GM19328 (cell line): ENCODE results near the gene LRP1.

ENCODE experiments used
- ATAC-seq: cut with Tn5 transposase; IDR thresholded peaks from one replicate; pipeline ENCODE4 v1.9.1; 2021; ENCODE audit warnings: mild to moderate bottlenecking, moderate library complexity; ENCODE audit not compliant: unreplicated experiment

The LRP1 gene

GRCh38 chr12:57243521-57244311, 115.4 kb downstream of the LRP1 start:
- ATAC-seq = no peak

- no peak for ATAC-seq
These were observed 116.0 kb downstream of the LRP1 start for GRCh38 chr12:57244312-57244696.

- no peak for ATAC-seq
These were observed 118.8 kb downstream of the LRP1 start for GRCh38 chr12:57247041-57247440.

- no peak for ATAC-seq
These were observed 120.9 kb downstream of the LRP1 start for GRCh38 chr12:57248934-57249742.

- ATAC-seq = no peak
These were observed 122.3 kb downstream of the LRP1 start for GRCh38 chr12:57250541-57250940.

- ATAC-seq = no peak
These were observed 122.7 kb downstream of the LRP1 start, which contains the start of gene STAC3 for GRCh38 chr12:57250956-57251355. STAC3 (minus strand) TSS chr12:57251187; CDS start chr12:57249636, 1,551 bp downstream.

GRCh38 chr12:57254506-57255280, 126.4 kb downstream of the LRP1 start:
- no peak for ATAC-seq

GRCh38 chr12:57255916-57256315, 127.6 kb downstream of the LRP1 start:
- ATAC-seq = no peak

GRCh38 chr12:57258977-57259970, 131.0 kb downstream of the LRP1 start:
- ATAC-seq = no peak

- ATAC-seq = no peak
These were observed 132.1 kb downstream of the LRP1 start for GRCh38 chr12:57260366-57260765.

GRCh38 chr12:57261428-57261865, 133.2 kb downstream of the LRP1 start:
- ATAC-seq = no peak

- ATAC-seq = no peak
These were observed 134.0 kb downstream of the LRP1 start for GRCh38 chr12:57262126-57262822.
